Fibroblast of skin of right biceps (primary cell): ENCODE results near the gene PTPRN2.
"Not testable (repeated sequence)": the region's sequence is repeated elsewhere in the genome, so short reads cannot be mapped to it uniquely, and the experiment has no call there.

Experiments
- DNase-seq: peaks from one replicate; pipeline ENCODE4 v3.0.0-alpha.2; 2013

The PTPRN2 gene

GRCh38 chr7:158286210-158286609 lies 301.4 kb downstream of the PTPRN2 start:
- DNase-seq, result no peak

GRCh38 chr7:158285383-158285770 lies 302.2 kb downstream of the PTPRN2 start:
- no peak for DNase-seq

DNA sequence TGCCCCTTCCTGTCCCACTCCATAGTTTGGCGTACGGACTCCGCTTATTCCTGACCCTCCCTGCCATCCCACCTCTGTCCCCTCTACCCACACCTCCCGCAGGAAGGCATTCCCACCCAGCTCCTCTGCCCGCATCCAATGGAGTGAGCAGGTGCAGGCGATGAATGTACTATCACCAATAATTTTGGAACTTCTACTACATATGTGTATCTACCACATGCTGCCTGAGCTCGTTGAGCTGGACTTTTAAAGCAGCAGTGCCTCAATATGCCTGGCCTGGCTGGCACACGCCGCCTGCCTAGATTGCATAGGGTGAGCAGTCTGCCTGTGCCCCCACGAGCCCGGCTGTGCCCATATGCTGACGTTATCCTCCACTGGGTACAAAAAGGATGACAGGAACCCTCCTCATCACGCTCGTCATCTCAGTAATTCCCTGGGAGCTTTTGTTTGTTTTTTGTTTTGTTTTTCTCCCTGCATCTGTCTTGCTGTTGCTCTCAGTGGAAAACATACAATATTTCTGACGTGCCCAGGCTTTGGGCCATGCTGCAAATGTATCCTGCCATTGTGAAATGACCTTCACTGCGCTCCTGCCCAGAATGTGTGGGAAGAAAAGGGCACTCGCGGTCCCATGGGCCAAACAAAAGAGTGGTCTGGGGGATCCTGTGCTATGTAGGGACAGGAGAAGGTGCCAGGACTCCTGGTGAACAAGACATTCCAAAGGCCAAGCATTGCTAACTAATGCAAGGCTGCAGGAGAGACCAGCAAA lies 302.8 kb downstream of the PTPRN2 start:
- DNase-seq, result no peak

DNA sequence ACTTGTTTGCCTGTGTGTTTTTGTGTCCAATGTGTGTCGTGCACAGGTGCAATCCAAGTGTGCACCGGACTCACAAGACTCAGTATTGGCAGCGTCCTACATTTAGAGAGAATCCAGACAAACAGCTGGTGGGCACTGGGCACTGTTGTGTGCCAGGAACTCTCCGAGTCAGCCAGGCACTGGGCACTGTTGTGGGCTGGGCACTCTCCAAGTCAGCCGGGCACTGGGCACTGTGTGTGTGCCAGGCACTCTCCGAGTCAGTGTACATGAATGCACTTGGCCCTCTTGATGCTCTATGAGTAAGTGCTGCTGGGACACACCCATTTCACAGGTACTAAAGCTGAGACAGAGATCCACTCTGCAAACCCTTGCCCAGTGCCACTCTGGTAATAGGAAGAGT lies 303.5 kb downstream of the PTPRN2 start:
- no peak for DNase-seq

DNA sequence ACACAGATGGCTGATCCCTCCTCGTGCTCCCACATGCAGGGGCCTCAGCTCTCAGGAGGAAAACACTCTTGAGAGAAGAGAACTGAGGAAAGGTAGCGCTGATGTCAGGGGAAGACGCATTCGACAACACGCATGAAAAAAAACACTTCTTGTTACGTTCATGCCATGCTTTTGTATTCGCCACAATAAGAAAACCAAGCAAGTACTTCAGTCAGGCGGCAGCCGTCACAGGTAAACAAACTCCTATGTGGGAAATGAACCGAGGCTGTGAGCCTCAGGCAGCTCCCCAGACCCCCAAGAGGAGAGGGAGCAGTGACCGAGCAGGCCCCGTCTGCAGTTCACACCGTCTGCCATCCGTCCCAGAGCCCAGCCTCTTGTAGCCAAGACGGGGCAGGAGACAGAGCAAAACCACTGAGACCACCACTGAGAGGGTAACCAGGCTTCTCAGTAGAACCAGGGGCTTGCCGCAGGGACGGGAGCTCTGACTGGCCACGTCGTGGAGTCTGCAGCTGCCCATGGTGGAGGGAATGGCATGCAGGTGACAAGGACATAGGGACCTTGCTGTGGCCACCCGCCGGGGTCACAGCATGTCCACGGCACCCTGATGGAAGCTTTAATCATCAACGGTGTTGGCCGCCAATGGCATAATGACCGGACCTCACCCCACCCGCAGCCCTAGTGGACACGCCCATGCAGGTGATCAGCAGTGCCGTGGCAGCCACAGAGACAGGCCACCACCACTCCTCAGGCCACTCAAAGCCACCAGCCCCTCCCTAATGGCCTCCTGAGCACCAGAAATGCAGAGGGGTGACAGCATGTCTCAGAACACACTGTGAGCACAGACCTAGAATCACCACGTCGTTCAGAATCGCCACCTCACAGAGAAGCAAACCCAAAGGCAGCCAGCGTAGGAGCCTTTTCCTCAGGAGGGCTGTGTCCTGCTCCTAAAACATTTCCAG lies 304.3 kb downstream of the PTPRN2 start:
- DNase-seq, result no peak

GRCh38 chr7:158282461-158283001 lies 305.1 kb downstream of the PTPRN2 start:
- DNase-seq, result no peak

DNA sequence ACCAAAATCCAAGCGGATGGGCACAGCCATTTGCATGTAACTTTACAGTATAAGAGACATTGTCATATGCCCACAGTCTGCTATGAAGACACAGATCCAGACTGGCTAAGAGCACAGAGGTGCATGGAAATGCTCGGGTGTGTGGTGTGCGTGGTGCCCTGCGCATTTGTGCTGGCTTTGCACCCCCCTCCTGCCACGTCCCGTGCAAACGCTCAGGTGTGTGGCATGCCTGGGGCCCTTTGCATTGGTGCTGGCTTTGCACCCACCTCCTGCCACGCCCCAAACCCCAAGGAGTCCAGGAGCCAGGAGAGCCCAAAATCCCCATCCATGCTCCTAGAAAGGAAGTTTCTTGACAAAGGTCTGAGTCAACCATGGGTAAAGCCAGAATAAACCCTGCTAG lies 306.2 kb downstream of the PTPRN2 start:
- no peak for DNase-seq

DNA sequence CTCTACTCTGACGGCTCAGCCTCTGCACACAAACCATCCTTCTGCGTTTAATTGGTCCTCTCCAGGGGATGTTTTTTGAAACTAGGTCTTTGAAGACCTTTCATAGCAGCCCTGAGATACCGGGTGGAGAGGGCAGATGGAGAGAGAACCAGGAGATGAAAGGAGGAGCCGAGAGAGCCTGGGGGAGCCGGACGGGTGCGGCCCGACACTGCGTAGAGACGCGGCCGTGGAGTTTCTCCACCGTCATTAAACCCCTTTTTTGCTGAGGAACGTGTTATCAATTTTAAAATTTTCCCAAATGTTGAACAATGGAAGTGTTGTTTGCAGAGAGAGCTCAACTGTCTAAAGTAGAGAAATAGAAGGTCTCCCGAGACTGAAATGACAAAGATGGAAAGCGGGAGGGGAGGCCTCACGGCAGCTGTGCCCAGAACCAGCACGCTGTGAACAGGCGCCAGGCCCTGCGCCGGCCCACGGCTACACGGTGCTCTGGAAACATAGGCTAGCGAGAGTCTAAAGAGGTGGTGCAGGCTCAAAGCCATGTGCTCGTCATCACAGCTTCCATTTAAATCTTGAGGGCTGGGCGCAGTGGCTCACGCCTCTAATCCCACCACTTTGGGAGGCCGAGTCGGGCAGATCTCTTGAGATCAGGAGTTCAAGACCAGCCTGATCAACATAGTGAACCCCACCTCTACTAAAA lies 307.0 kb downstream of the PTPRN2 start:
- DNase-seq, result no peak

- DNase-seq, result no peak
These were observed 307.8 kb downstream of the PTPRN2 start for GRCh38 chr7:158279539-158280447.

- no peak for DNase-seq
These were observed 308.8 kb downstream of the PTPRN2 start for GRCh38 chr7:158278745-158279320.

DNA sequence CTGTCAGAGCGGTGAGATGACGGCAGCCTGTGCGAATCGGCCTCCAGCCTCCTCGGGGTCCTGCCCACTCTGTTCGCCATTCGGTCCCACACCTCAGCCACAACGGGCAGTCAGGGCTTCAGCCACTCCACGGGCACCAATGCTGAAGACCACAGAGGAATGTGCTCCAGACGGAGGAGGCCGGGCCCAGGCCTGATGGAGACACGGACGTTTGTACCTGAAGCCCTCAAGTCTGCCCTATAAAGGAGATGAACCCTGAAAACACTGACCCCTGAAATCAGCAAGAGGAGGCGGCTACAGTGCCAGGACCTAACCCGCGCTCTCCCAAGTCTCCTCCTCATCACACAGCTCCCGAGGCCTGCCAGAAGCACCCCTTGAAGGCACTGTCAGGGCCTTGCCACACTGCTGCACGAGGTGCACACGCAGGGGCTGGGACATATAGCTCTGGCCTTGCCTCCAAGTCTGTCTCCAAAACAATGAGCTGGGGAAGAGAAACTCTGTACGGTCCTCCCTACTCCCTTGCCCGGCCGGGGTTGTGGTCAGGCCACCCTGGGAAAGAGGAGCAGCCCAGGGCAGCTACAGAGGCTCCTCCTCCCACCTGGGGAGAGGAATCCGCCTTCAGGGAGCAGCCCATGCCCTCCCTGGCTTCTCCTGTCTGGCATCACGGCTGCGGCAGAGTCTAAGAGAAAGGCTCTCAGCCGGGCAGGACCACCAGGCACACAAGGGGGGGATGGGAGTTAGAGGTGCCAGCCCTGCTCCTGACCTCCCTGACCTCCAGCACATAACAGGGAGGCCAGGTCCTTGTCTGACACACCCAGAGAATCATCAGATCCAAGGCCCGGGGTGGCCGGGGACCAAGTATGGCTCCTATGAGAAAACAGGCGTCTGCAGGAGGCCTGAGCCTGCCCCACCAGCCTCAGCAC lies 310.1 kb downstream of the PTPRN2 start:
- no peak for DNase-seq

GRCh38 chr7:158276414-158277218 lies 311.0 kb downstream of the PTPRN2 start:
- no peak for DNase-seq

- no peak for DNase-seq
These were observed 311.8 kb downstream of the PTPRN2 start for GRCh38 chr7:158275711-158276413.

GRCh38 chr7:158274996-158275395 lies 312.6 kb downstream of the PTPRN2 start:
- no peak for DNase-seq

DNA sequence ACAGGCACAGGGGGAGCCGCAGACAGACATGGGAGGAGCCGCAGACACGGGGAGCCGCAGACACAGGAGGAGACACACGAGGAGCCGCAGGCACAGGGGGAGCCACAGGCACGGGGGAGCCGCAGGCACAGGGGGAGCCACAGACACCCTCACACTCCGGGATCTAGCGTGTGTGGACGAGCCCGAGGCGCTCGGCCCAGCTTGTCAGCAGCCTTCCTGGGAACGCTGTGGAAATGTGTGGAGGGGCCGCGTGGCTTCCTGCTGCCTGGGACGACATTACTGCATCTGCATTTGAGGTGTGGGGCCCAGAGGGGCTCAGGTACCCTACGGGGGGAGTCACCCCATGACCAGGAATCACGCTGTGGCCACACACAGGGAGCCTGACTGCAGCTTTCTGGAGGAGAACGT lies 313.2 kb downstream of the PTPRN2 start:
- no peak for DNase-seq

GRCh38 chr7:158273756-158274342 lies 313.8 kb downstream of the PTPRN2 start:
- DNase-seq, result not testable (repeated sequence)

- DNase-seq, result no peak
These were observed 314.4 kb downstream of the PTPRN2 start for GRCh38 chr7:158273138-158273651.

DNA sequence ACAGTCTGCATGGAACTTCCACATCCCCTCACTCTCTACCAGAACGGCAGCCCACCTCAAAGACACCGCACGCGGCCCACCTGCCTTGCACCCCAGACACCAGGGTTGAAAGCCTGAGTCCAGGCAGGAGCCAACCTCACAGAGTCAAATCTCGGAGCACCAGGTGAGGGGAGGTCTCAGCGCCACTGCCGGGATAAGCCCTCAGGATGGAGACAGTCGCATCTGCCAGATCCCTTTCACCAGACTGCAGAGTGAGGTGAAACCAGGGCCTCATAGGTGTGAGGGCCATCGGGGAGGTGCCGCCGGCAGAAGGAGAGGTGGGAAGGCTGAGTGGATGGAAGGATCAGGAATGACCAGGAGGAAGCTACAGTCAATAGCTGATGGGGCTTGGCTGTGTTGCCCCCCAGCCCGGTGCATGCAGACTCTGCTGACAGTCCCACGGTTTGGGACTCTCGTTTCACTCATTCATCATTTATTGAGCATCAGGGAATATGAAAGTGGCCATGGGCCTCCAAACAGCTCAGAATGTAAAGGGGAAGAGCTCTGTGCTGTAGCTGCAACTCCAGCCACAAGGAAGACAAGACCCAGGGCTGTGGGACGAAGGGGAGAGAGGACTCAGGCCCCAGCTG lies 315.0 kb downstream of the PTPRN2 start:
- DNase-seq, result no peak
